WTC11 (cell line): Measurements from ENCODE around the gene CFAP91.

Experiments
- ATF3 ChIP-seq: sonication (generic); formaldehyde crosslinking; conservative IDR thresholded peaks from 2 replicates; pipeline ENCODE4 v1.8.1; 2022; ENCODE audit warnings: mild to moderate bottlenecking, missing genetic modification reagents
- MXD4 ChIP-seq: fragments of 250-450 bp; sonication (Bioruptor Pico); IDR thresholded peaks from 2 replicates; pipeline ENCODE4 v1.8.0; 2021; ENCODE audit warnings: mild to moderate bottlenecking, moderate library complexity, borderline replicate concordance
- NR1H2 ChIP-seq: sonication (generic); formaldehyde crosslinking; IDR thresholded peaks from 2 replicates; pipeline ENCODE4 v1.9.0; 2021; ENCODE audit warnings: mild to moderate bottlenecking, moderate library complexity, missing genetic modification reagents
- ZNF512 ChIP-seq: sonication (generic); formaldehyde crosslinking; IDR thresholded peaks from 2 replicates; pipeline ENCODE4 v1.8.1; 2022; ENCODE audit warnings: missing genetic modification reagents, borderline replicate concordance
- TF ChIP-seq, protein P1 (sequence below): fragments of 200-600 bp; IDR thresholded peaks from 2 replicates; pipeline ENCODE4 v1.8.0; 2022; ENCODE audit warnings: antibody characterized with exemption

GRCh38 chr3:119703820-119704531, 1.2 kb downstream of the CFAP91 start:
- TF ChIP-seq, protein P1, sequence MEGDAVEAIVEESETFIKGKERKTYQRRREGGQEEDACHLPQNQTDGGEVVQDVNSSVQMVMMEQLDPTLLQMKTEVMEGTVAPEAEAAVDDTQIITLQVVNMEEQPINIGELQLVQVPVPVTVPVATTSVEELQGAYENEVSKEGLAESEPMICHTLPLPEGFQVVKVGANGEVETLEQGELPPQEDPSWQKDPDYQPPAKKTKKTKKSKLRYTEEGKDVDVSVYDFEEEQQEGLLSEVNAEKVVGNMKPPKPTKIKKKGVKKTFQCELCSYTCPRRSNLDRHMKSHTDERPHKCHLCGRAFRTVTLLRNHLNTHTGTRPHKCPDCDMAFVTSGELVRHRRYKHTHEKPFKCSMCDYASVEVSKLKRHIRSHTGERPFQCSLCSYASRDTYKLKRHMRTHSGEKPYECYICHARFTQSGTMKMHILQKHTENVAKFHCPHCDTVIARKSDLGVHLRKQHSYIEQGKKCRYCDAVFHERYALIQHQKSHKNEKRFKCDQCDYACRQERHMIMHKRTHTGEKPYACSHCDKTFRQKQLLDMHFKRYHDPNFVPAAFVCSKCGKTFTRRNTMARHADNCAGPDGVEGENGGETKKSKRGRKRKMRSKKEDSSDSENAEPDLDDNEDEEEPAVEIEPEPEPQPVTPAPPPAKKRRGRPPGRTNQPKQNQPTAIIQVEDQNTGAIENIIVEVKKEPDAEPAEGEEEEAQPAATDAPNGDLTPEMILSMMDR: no peak
- TF ChIP-seq ATF3 (no peak), MXD4 (CRISPR knock-in tag) (no peak), NR1H2 (CRISPR knock-in tag) (no peak), ZNF512 (no peak)
